Right kidney (tissue), 1 donor: ENCODE results near the gene ELN.

Experiments used
- DNase-seq: peaks from one replicate; pipeline ENCODE4 v3.0.0-alpha.2; 2016

Gene ELN

GRCh38 chr7:74093671-74094223 lies 65.8 kb downstream of the ELN start:
- no peak for DNase-seq

GRCh38 chr7:74094224-74095101 lies 66.5 kb downstream of the ELN start:
- peak; percentile 55 for DNase-seq

- no peak for DNase-seq
These were observed 67.2 kb downstream of the ELN start for GRCh38 chr7:74095135-74095534.

DNA sequence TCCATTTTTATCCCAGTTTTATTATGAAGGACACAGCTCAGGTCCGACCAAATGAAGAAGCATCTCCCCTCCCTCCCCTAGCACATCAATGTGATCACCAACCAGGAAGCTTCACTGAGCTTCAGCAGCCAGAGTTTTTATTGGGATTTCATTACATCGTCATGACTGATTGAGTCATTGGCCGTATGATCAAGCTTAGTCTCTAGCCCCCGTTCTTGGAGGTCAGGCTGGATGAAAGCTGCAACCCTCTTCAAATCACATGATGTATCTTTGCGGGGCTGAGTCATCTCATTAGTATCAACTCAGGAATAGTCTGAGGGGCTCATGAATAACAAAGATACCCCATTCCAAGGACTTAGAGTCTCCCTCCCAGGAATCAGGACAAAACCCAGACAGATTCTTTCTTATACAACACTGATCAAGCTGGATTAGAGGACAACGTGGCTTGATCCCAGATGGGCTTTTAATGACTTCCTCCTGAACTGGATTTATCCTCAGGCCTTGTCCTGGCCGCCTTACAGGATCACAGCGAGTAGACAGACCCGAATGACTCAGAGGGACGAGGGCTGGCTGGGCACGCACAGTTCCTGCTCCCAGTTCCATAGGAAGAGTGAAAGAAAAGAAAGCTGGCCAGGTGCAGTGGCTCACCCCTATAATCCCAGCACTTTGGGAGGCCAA lies 70.1 kb downstream of the ELN start:
- DNase-seq = no peak

GRCh38 chr7:74099031-74099430 lies 71.1 kb downstream of the ELN start:
- DNase-seq = no peak

DNA sequence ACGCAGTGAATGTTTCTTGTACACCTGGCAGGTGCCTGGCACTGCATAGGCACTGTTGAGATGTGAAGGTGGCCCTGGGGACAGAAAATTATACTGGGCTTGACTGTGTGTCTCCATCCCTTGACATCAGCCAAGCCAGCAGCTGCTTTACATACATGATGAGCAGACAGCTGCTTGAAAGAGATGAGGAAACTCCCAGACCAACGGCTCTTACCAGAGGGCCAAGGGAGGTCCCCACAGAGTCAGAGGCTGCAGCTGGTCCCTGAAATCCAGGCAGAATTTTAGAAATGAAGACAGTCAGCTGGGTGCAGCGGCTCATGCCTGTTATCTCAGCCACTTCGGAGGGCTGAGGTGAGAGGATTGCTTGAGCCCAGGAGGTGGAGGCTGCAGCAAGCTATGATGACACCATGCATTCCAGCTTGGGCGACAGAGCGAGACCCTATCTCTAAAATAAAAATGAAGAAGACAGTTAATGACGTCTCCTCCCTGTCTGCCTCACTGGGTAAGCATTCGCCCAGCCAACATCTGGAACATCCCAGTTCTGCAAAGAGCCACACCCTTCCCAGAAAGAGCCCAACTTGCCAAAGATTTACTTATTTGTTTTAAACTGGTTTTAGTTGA lies 73.2 kb downstream of the ELN start:
- DNase-seq = peak; percentile 29

DNA sequence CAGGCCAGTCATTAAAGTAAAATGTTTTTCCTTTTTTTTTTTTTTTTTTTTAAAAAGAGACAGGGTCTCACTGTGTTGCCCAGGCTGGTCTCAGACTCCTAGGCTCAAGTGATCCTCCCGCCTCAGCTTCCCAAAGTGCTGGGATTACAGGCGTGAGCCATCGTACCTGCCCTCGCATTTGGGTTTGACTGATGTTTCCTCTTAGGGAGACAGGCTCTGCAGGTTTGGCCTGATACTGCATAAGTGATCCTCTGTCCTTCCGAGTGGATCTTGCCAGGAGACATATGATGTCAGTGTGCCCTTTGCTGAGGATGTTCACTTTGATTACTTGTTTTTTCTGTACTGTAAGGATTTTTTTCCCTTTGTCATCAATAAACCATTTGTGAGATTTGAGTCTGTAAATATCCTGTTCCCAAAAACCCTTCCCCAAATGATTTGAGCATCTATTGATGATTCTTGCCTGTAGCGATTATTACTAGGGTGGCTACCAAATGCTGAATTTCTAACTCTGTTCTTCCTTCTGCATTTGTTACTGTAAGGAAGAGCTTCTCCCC lies 75.3 kb downstream of the ELN start:
- DNase-seq = no peak

GRCh38 chr7:74104702-74105101 lies 76.7 kb downstream of the ELN start:
- DNase-seq = peak; percentile 36

GRCh38 chr7:74105992-74106391 lies 78.0 kb downstream of the ELN start:
- no peak for DNase-seq

- no peak for DNase-seq
These were observed 78.9 kb downstream of the ELN start for GRCh38 chr7:74106846-74107245.

DNA sequence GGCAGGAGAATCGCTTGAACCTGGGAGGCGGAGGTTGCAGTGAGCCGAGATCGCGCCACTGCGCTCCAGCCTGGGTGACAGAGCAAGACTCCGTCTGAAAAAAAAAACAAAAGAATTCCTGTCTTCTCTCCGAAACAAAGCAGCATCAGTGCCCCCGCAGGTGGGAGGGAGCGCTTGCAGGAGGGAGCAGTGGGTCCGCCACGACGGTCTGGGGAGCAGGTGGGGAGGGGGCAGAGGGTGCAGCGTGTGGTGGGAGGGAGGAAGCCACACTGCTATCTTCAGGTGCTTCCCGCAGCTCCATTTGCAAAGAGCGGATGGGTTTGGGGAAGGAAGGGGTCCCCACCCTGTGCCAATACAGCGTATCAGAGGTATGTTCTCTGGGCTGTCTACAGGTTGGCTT lies 87.4 kb downstream of the ELN start:
- no peak for DNase-seq

- DNase-seq = no peak
These were observed 88.4 kb downstream of the ELN start for GRCh38 chr7:74116356-74116755.
